K562 (cell line): ENCODE data around the gene MARCHF3. TPM values are rescaled to one million over a fixed set of nuclear protein-coding genes. Genes with fewer than 3 reads are reported as not detected.

ENCODE experiments used
- CBX1 ChIP-seq: sonication (generic); IDR thresholded peaks from 2 replicates; pipeline ENCODE4 v1.6.1; 2016; ENCODE audit warnings: antibody characterized with exemption, low read depth, mild to moderate bottlenecking
- CBX3 ChIP-seq, 2 experiments: IDR thresholded peaks; 1 replicate in 1 of 2; 2 replicates in 1 of 2; pipeline ENCODE4 v1.6.1; 2012; ENCODE audit warnings: inconsistent platforms in 2 of 2, low read length in 2 of 2, borderline replicate concordance in 1 of 2, control low read depth in 1 of 2
- ELK1 ChIP-seq: sonication (generic); formaldehyde crosslinking; IDR thresholded peaks from 2 replicates; pipeline ENCODE4 v1.8.1; 2022; ENCODE audit warnings: missing genetic modification reagents
- FOXJ3 ChIP-seq: sonication (generic); formaldehyde crosslinking; IDR thresholded peaks from 2 replicates; pipeline ENCODE4 v1.4.0; 2020; ENCODE audit warnings: mild to moderate bottlenecking, missing genetic modification reagents
- FOXM1 ChIP-seq, 2 experiments: fragments of 450-650 bp in 1 of 2; sonication (generic) in 1 of 2; formaldehyde crosslinking in 1 of 2; IDR thresholded peaks; 2 replicates each; pipeline versions ENCODE4 v1.6.1 to v1.9.0; 2017 to 2022; ENCODE audit warnings: low read depth in 2 of 2, mild to moderate bottlenecking in 2 of 2, missing genetic modification reagents in 1 of 2, moderate library complexity in 1 of 2
- GTF2E2 ChIP-seq: fragments of 200-800 bp; sonication (Bioruptor generic); IDR thresholded peaks from 2 replicates; pipeline ENCODE4 v1.6.1; 2016; ENCODE audit warnings: missing genetic modification characterization, missing compliant biosample characterization
- HDAC2 ChIP-seq: fragments of 450-650 bp; IDR thresholded peaks from 2 replicates; pipeline ENCODE4 v1.6.1; 2016; ENCODE audit warnings: mild to moderate bottlenecking
- HDAC8 ChIP-seq: fragments of 450-650 bp; IDR thresholded peaks from 2 replicates; pipeline ENCODE4 v1.6.1; 2016; ENCODE audit warnings: mild to moderate bottlenecking, missing genetic modification characterization, moderate library complexity, missing compliant biosample characterization
- HIVEP1 ChIP-seq: fragments of 250-450 bp; sonication (Bioruptor Pico); IDR thresholded peaks from 2 replicates; pipeline ENCODE4 v1.4.0; 2020; ENCODE audit warnings: mild to moderate bottlenecking
- IFI16 ChIP-seq: fragments of 250-450 bp; sonication (Bioruptor Pico); IDR thresholded peaks from 2 replicates; pipeline ENCODE4 v2.1.2; 2022; ENCODE audit warnings: mild to moderate bottlenecking, inconsistent platforms
- IRF1 ChIP-seq: sonication (generic); formaldehyde crosslinking; IDR thresholded peaks from 2 replicates; pipeline ENCODE4 v1.8.0; 2022; ENCODE audit warnings: missing genetic modification reagents, mild to moderate bottlenecking, borderline replicate concordance
- LEF1 ChIP-seq: fragments of 450-650 bp; IDR thresholded peaks from 2 replicates; pipeline ENCODE4 v1.6.1; 2016; ENCODE audit warnings: mild to moderate bottlenecking
- MAFG ChIP-seq: fragments of 450-650 bp; conservative IDR thresholded peaks from 2 replicates; pipeline ENCODE4 v1.6.1; 2016; ENCODE audit warnings: missing genetic modification characterization, missing compliant biosample characterization
- MAFK ChIP-seq: IDR thresholded peaks from 2 replicates; pipeline ENCODE4 v1.6.1; 2011; ENCODE audit warnings: low read length, improper control_type of control experiment
- NFXL1 ChIP-seq: fragments of 450-650 bp; formaldehyde crosslinking; IDR thresholded peaks from 2 replicates; pipeline ENCODE4 v1.4.0; 2021; ENCODE audit warnings: mild to moderate bottlenecking
- NR1H2 ChIP-seq: sonication (generic); formaldehyde crosslinking; IDR thresholded peaks from 2 replicates; pipeline ENCODE4 v1.4.0; 2020; ENCODE audit warnings: mild to moderate bottlenecking, missing genetic modification reagents
- NUFIP1 ChIP-seq: fragments of 450-650 bp; IDR thresholded peaks from 2 replicates; pipeline ENCODE4 v1.6.1; 2018; ENCODE audit not compliant: partially characterized antibody
- RBM25 ChIP-seq: fragments of 200-400 bp; formaldehyde crosslinking; IDR thresholded peaks from 2 replicates; pipeline ENCODE4 v1.6.1; 2018; ENCODE audit warnings: low read length, low read depth, moderate library complexity; ENCODE audit not compliant: severe bottlenecking
- SMARCA5 ChIP-seq: fragments of 450-650 bp; IDR thresholded peaks from 2 replicates; pipeline ENCODE4 v1.6.1; 2016
- SP2 ChIP-seq: IDR thresholded peaks from 2 replicates; pipeline ENCODE4 v1.6.1; 2011; ENCODE audit warnings: mild to moderate bottlenecking, low read depth, low read length, moderate library complexity; ENCODE audit not compliant: poor library complexity, severe bottlenecking; ENCODE audit errors: extremely low read depth
- XRCC5 ChIP-seq: fragments of 200-400 bp; formaldehyde crosslinking; IDR thresholded peaks from 2 replicates; pipeline ENCODE4 v1.6.1; 2017; ENCODE audit warnings: low read depth, mild to moderate bottlenecking, low read length
- ZNF277 ChIP-seq: fragments of 250-450 bp; sonication (Bioruptor Pico); IDR thresholded peaks from 2 replicates; pipeline ENCODE4 v1.8.0; 2022; ENCODE audit warnings: inconsistent platforms, mild to moderate bottlenecking, moderate library complexity, borderline replicate concordance
- polyA plus RNA-seq, 8 experiments: library from polyadenylated mRNA; depleted of rRNA in 4 of 8; stranded (reverse) in 5 of 8; unstranded in 3 of 8; fragments of >200 nt; fragmentation: Nextera tagmentation in 2 of 8; fragmentation: Illumina TruSeq in 1 of 8; extraction: Ambion mirVana in 2 of 8; extraction: Trizol in 1 of 8; gene quantifications; 2 replicates each; pipeline versions ENCODE4 v1.2.1 to v1.2.3, GENCODE V29; 2011 to 2014; ENCODE audit warnings: inconsistent platforms in 1 of 8, missing spikeins in 1 of 8
- total RNA-seq, 7 experiments: library from RNA; depleted of rRNA in 6 of 7; stranded (reverse); fragments of >200 nt in 6 of 7; fragmentation: Illumina TruSeq in 2 of 7; extraction: Trizol in 2 of 7; gene quantifications; 2 replicates each; pipeline versions ENCODE4 v1.2.1 to v1.2.3, GENCODE V29; 2011 to 2021; ENCODE audit warnings: low replicate concordance in 1 of 7
- TF ChIP-seq, protein P1 (sequence below): fragments of 450-650 bp; IDR thresholded peaks from 2 replicates; pipeline ENCODE4 v1.6.1; 2014; ENCODE audit warnings: low read depth, mild to moderate bottlenecking, moderate library complexity, borderline replicate concordance
- TF ChIP-seq, protein P2 (sequence below): fragments of 250-450 bp; sonication (Bioruptor Pico); IDR thresholded peaks from 2 replicates; pipeline ENCODE4 v1.8.0; 2022; ENCODE audit warnings: inconsistent platforms

The MARCHF3 gene
- total and polyA plus RNA-seq, 9 of the 15 experiments (the other 6 are each of a cell fraction or from before 2014, with no cell fraction given) = 5.6 to 37.4 (median 16.5) TPM

GRCh38 chr5:126998201-126998631, 32.1 kb downstream of the MARCHF3 start (continued):
- no peak for TF ChIP-seq SMARCA5
- TF ChIP-seq, protein P1, sequence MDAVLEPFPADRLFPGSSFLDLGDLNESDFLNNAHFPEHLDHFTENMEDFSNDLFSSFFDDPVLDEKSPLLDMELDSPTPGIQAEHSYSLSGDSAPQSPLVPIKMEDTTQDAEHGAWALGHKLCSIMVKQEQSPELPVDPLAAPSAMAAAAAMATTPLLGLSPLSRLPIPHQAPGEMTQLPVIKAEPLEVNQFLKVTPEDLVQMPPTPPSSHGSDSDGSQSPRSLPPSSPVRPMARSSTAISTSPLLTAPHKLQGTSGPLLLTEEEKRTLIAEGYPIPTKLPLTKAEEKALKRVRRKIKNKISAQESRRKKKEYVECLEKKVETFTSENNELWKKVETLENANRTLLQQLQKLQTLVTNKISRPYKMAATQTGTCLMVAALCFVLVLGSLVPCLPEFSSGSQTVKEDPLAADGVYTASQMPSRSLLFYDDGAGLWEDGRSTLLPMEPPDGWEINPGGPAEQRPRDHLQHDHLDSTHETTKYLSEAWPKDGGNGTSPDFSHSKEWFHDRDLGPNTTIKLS = peak; percentile 69; the same call in 1 of the 2 replicates
- no peak for TF ChIP-seq HDAC8
- no peak for TF ChIP-seq XRCC5
- TF ChIP-seq SP2 = no peak
- TF ChIP-seq CBX1 = no peak
- no peak for TF ChIP-seq IRF1 (CRISPR knock-in tag)
- TF ChIP-seq FOXJ3 = no peak
- peak; percentile 76 for TF ChIP-seq MAFG (tag)
- no peak for TF ChIP-seq NFXL1
- TF ChIP-seq NUFIP1 = no peak
- no peak for TF ChIP-seq ELK1
- 0 out of 2 replicates have a peak, but pooled peaks have one; percentile 27 for TF ChIP-seq HDAC2
- TF ChIP-seq GTF2E2 (tag) = no peak
- no peak for TF ChIP-seq CBX3 (IDR thresholded peaks at IDR 0.05; ENCODE audit: borderline replicate concordance in 1 of 2, low read length in 2 of 2)
- no peak for TF ChIP-seq ZNF277
- TF ChIP-seq LEF1 = peak; percentile 77
- no peak for TF ChIP-seq RBM25
- TF ChIP-seq NR1H2 (CRISPR knock-in tag) = no peak
- TF ChIP-seq FOXM1 (IDR thresholded peaks at IDR 0.05; ENCODE audit: low read depth) = peak; percentile 29; the same call in 1 of the 2 replicates
- TF ChIP-seq FOXM1 (CRISPR knock-in tag; IDR thresholded peaks at IDR 0.05; ENCODE audit: low read depth) = no peak
- TF ChIP-seq HIVEP1 = no peak
- TF ChIP-seq, protein P2, sequence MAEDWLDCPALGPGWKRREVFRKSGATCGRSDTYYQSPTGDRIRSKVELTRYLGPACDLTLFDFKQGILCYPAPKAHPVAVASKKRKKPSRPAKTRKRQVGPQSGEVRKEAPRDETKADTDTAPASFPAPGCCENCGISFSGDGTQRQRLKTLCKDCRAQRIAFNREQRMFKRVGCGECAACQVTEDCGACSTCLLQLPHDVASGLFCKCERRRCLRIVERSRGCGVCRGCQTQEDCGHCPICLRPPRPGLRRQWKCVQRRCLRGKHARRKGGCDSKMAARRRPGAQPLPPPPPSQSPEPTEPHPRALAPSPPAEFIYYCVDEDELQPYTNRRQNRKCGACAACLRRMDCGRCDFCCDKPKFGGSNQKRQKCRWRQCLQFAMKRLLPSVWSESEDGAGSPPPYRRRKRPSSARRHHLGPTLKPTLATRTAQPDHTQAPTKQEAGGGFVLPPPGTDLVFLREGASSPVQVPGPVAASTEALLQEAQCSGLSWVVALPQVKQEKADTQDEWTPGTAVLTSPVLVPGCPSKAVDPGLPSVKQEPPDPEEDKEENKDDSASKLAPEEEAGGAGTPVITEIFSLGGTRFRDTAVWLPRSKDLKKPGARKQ (CRISPR knock-in tag) = no peak
- TF ChIP-seq IFI16 (CRISPR knock-in tag) = no peak
- peak; percentile 70; the same call in 1 of the 2 replicates for TF ChIP-seq MAFK
